HCT116 (cell line): ENCODE measurements around the gene ADPRS. TPM values are rescaled to one million over a fixed set of nuclear protein-coding genes. Genes with fewer than 3 reads are reported as not detected.

Source experiments
- ATAC-seq: fragments of 200-7000 bp; cut with Tn5 transposase; 2 replicates; pipeline ENCODE4 v1.9.1; 2020; ENCODE audit warnings: mild to moderate bottlenecking, moderate library complexity
- BruUV-seq: library from RNA; stranded (reverse); fragments of 400-500 nt; replicated peaks from 2 replicates; lab custom pipeline; 2021; lab: Mats Ljungman, UMichigan
- CTCF ChIA-PET: fragments of 300-600 bp; sonication (Branson Sonifier 250); formaldehyde crosslinking; loops from one replicate; lab custom pipeline; 2021; ENCODE audit warnings: antibody characterized with exemption; lab: Charles Lee
- POLR2A ChIA-PET: fragments of 300-600, 350-600 bp; sonication (Branson Sonifier 250); formaldehyde crosslinking; loops from one replicate; lab custom pipeline; 2021; ENCODE audit warnings: antibody characterized with exemption; lab: Charles Lee
- RAD21 ChIA-PET, 2 experiments: fragments of 300-600 bp; sonication (Branson Sonifier 250); formaldehyde crosslinking; loops; one replicate each; lab custom pipeline; 2023; ENCODE audit warnings: low total read pairs in 2 of 2; ENCODE audit not compliant: uncharacterized antibody in 2 of 2, unreplicated experiment in 2 of 2, low non-redundant PET in 1 of 2; lab: Charles Lee
- DNase-seq: peaks from one replicate; pipeline ENCODE4 v3.0.0-alpha.2; 2010; ENCODE audit warnings: low read depth, low spot score
- H2AFZ ChIP-seq: fragments of 200-600 bp; shearing (Covaris generic), sonication (generic); 2 replicates; pipeline ENCODE4 v1.6.1; 2017; ENCODE audit warnings: low read depth, mixed run types, mixed read lengths, antibody characterized with exemption, low read length; ENCODE audit not compliant: poor library complexity, severe bottlenecking
- H3K27ac ChIP-seq: 2 replicates; pipeline ENCODE4 v1.5.1; 2012; ENCODE audit warnings: low read depth, low read length
- H3K27me3 ChIP-seq: fragments of 200-600 bp; sonication (generic); 2 replicates; pipeline ENCODE4 v1.6.1; 2016; ENCODE audit warnings: mixed run types, low read length, mixed read lengths; ENCODE audit not compliant: insufficient read depth
- H3K36me3 ChIP-seq, 2 experiments: fragments of 200-500 bp in 1 of 2; fragments of 200-600 bp in 1 of 2; sonication (Bioruptor generic) in 1 of 2; sonication (generic) in 1 of 2; 2 replicates each; pipeline versions ENCODE4 v1.5.1 to v1.6.1; 2014 to 2016; ENCODE audit warnings: low read length in 2 of 2, inconsistent platforms in 1 of 2, mixed read lengths in 1 of 2, mixed run types in 1 of 2; ENCODE audit not compliant: insufficient read depth in 2 of 2, control insufficient read depth in 1 of 2
- H3K4me1 ChIP-seq, 2 experiments: fragments of 200-600 bp in 1 of 2; sonication (generic) in 1 of 2; 2 replicates each; pipeline versions ENCODE4 v1.5.1 to v1.6.1; 2012 to 2017; ENCODE audit warnings: low read length in 2 of 2, inconsistent platforms in 1 of 2, mild to moderate bottlenecking in 1 of 2, mixed read lengths in 1 of 2, mixed run types in 1 of 2, moderate library complexity in 1 of 2; ENCODE audit not compliant: insufficient read depth in 2 of 2, control insufficient read depth in 1 of 2
- H3K4me2 ChIP-seq: fragments of 200-600 bp; sonication (generic); 2 replicates; pipeline ENCODE4 v1.6.1; 2017; ENCODE audit warnings: mixed run types, low read length, mixed read lengths
- H3K4me3 ChIP-seq, 2 experiments: fragments of 200-600 bp in 1 of 2; sonication (generic) in 1 of 2; replicated peaks in 1 of 2; 2 replicates each; pipeline ENCODE4 v1.5.1; 2011 to 2016; ENCODE audit warnings: low read length in 2 of 2, control low read depth in 1 of 2, low read depth in 1 of 2, mild to moderate bottlenecking in 1 of 2, mixed read lengths in 1 of 2, mixed run types in 1 of 2
- H3K79me2 ChIP-seq: fragments of 200-600 bp; sonication (generic); 2 replicates; pipeline ENCODE4 v1.6.1; 2017; ENCODE audit warnings: mild to moderate bottlenecking, mixed run types, low read length, moderate library complexity, mixed read lengths; ENCODE audit not compliant: insufficient read depth
- H3K9ac ChIP-seq: fragments of 200-600 bp; sonication (generic); 2 replicates; pipeline ENCODE4 v1.6.1; 2016; ENCODE audit warnings: low read length, mixed read lengths
- H3K9me2 ChIP-seq: fragments of 200-600 bp; sonication (generic), shearing (Covaris generic); 2 replicates; pipeline ENCODE4 v1.6.1; 2017; ENCODE audit warnings: mixed run types, mild to moderate bottlenecking, moderate library complexity; ENCODE audit not compliant: insufficient read depth
- H3K9me3 ChIP-seq, 2 experiments: fragments of 200-500 bp in 1 of 2; fragments of 200-600 bp in 1 of 2; sonication (Bioruptor generic) in 1 of 2; sonication (generic) in 1 of 2; 2 replicates each; pipeline ENCODE4 v1.6.1; 2014 to 2017; ENCODE audit warnings: low read length in 2 of 2, mixed read lengths in 2 of 2, inconsistent platforms in 1 of 2, low read depth in 1 of 2, mild to moderate bottlenecking in 1 of 2, mixed run types in 1 of 2, moderate library complexity in 1 of 2; ENCODE audit not compliant: control insufficient read depth in 1 of 2, insufficient read depth in 1 of 2
- H4K20me1 ChIP-seq: fragments of 200-600 bp; sonication (generic), shearing (Covaris generic); 2 replicates; pipeline ENCODE4 v1.6.1; 2017; ENCODE audit warnings: mixed run types, mild to moderate bottlenecking, moderate library complexity; ENCODE audit not compliant: insufficient read depth
- CBX3 ChIP-seq: IDR thresholded peaks from 2 replicates; pipeline ENCODE4 v1.6.1; 2012; ENCODE audit warnings: low read depth
- CEBPB ChIP-seq: IDR thresholded peaks from 2 replicates; pipeline ENCODE4 v1.6.1; 2012; ENCODE audit warnings: low read depth
- EGR1 ChIP-seq: IDR thresholded peaks from 2 replicates; pipeline ENCODE4 v1.6.1; 2012; ENCODE audit warnings: low read depth
- ELF1 ChIP-seq: IDR thresholded peaks from 2 replicates; pipeline ENCODE4 v1.6.1; 2012; ENCODE audit warnings: low read depth, borderline replicate concordance
- POLR2AphosphoS5 ChIP-seq: IDR thresholded peaks from 2 replicates; pipeline ENCODE4 v1.6.1; 2011; ENCODE audit warnings: mild to moderate bottlenecking, low read depth, low read length, moderate library complexity
- SRF ChIP-seq: IDR thresholded peaks from 2 replicates; pipeline ENCODE4 v1.6.1; 2012; ENCODE audit warnings: low read depth
- TCF7L2 ChIP-seq: IDR thresholded peaks from 2 replicates; pipeline ENCODE4 v1.7.0; 2011; ENCODE audit warnings: borderline replicate concordance, inconsistent platforms; ENCODE audit not compliant: insufficient read depth, insufficient read length; ENCODE audit errors: extremely low read depth
- ZFX ChIP-seq: fragments of 450-650 bp; IDR thresholded peaks from 2 replicates; pipeline ENCODE4 v1.6.1; 2017
- ZNF274 ChIP-seq: fragments of 200-500 bp; sonication (Bioruptor generic); IDR thresholded peaks from 2 replicates; pipeline ENCODE4 v1.6.1; 2014; ENCODE audit warnings: mild to moderate bottlenecking, low read depth, low read length, inconsistent platforms
- intact Hi-C: fragments of 100-400 bp; cut with micrococcal nuclease; formaldehyde crosslinking; loops from 2 replicates; pipeline ENCODE4 v1.10.0; 2022
- total RNA-seq: library from RNA; stranded (reverse); gene quantifications from one replicate; pipeline ENCODE4 v1.2.1, GENCODE V29; 2021; ENCODE audit not compliant: unreplicated experiment
- TF ChIP-seq, protein P1 (sequence below), 3 experiments: fragments of 200-600 bp in 1 of 3; sonication (generic) in 1 of 3; IDR thresholded peaks in 2 of 3; conservative IDR thresholded peaks in 1 of 3; 2 replicates each; pipeline ENCODE4 v1.5.1; 2012 to 2017; ENCODE audit warnings: low read depth in 2 of 3, low read length in 2 of 3, antibody characterized with exemption in 1 of 3, borderline replicate concordance in 1 of 3, control low read depth in 1 of 3, mild to moderate bottlenecking in 1 of 3, mixed read lengths in 1 of 3, mixed run types in 1 of 3, moderate library complexity in 1 of 3; ENCODE audit not compliant: insufficient read depth in 1 of 3
- TF ChIP-seq, protein P2 (sequence below): IDR thresholded peaks from 2 replicates; pipeline ENCODE4 v1.6.1; 2012
- TF ChIP-seq, protein P3 (sequence below): IDR thresholded peaks from 2 replicates; pipeline ENCODE4 v1.6.1; 2012; ENCODE audit warnings: low read depth
- TF ChIP-seq, protein P4 (sequence below): IDR thresholded peaks from 2 replicates; pipeline ENCODE4 v1.6.1; 2012
- TF ChIP-seq, protein P5 (sequence below): IDR thresholded peaks from 2 replicates; pipeline ENCODE4 v1.6.1; 2011; ENCODE audit warnings: mild to moderate bottlenecking, low read length, moderate library complexity; ENCODE audit not compliant: insufficient replicate concordance; ENCODE audit errors: extremely low read depth

The ADPRS gene
- total RNA-seq, 1 experiment from 2014 or later: 28.2 TPM

DNA sequence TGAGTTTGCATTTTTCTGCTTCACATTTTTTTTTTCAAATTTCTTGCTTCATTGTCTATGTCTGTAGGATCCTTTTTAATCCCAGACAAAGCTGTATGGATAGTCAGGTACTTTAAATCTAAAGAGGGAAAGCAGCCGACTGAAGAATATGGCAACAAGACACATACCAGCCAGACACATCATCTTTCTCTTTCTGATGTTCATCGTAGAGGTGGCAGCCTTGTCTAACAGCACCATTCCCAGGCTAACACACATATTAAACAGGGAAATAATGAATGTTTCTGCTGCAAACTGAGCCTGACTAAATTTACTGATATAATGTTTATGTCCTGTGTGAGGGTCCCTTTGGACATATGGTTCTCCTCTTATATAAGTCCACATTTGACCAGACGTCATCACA lies 8.5 kb upstream of the ADPRS start (continued):
- TF ChIP-seq, protein P1, sequence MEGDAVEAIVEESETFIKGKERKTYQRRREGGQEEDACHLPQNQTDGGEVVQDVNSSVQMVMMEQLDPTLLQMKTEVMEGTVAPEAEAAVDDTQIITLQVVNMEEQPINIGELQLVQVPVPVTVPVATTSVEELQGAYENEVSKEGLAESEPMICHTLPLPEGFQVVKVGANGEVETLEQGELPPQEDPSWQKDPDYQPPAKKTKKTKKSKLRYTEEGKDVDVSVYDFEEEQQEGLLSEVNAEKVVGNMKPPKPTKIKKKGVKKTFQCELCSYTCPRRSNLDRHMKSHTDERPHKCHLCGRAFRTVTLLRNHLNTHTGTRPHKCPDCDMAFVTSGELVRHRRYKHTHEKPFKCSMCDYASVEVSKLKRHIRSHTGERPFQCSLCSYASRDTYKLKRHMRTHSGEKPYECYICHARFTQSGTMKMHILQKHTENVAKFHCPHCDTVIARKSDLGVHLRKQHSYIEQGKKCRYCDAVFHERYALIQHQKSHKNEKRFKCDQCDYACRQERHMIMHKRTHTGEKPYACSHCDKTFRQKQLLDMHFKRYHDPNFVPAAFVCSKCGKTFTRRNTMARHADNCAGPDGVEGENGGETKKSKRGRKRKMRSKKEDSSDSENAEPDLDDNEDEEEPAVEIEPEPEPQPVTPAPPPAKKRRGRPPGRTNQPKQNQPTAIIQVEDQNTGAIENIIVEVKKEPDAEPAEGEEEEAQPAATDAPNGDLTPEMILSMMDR (IDR thresholded peaks at IDR 0.05 in 2 of 3, conservative IDR thresholded peaks at IDR 0.05 in 1 of 3; ENCODE audit: borderline replicate concordance in 1 of 3, insufficient read depth in 1 of 3, low read depth in 2 of 3, low read length in 2 of 3): no peak

DNA sequence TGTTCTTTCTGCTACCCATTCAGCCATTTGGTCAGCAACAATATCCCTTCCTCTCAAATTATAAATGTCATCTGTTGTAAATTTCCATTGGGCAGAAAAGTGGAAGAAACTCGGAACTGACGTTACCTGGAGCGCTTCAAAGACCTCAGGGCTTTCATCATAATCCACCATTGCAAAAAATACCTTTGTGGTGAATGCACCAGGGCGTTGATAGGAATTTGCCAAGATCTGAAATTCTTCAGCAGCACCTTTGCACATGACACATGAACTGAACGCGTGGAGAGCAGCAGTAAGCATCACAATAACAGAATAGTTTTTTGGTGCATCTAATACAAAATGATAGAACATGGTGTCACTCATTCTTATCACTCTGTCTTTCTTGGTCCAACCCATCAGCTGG lies 7.9 kb upstream of the ADPRS start:
- no peak overlapping the region for H2AFZ ChIP-seq
- no peaks in the 10 kb centered on the region for H3K27me3 ChIP-seq
- ChIA-PET CTCF (no interaction called here), RAD21 (no interaction called here), POLR2A (no interaction called here)
- H3K4me3 ChIP-seq: no peak overlapping the region
- H3K9me3 ChIP-seq: no peaks in the 10 kb centered on the region
- peaks cover 0 to 6% of the 10 kb centered on the region in 2 experiments; a peak in 2 of 4 replicates for H3K4me1 ChIP-seq
- H3K27ac ChIP-seq: no peak overlapping the region
- no peaks in the 10 kb centered on the region for H3K9me2 ChIP-seq
- ATAC-seq (no peak), DNase-seq (no peak)
- H3K36me3 ChIP-seq: no peaks in the 10 kb centered on the region
- H4K20me1 ChIP-seq: no peaks in the 10 kb centered on the region
- no peak overlapping the region for H3K9ac ChIP-seq
- intact Hi-C loops: loop anchor here (10.0 kb wide), 1 partner anchor 226 kb away; no protein-coding TSS in a partner anchor
- no peak overlapping the region for H3K4me2 ChIP-seq
- no TSS peak for BruUV-seq
- no peaks in the 10 kb centered on the region for H3K79me2 ChIP-seq
- TF ChIP-seq EGR1: no peak
- TF ChIP-seq POLR2AphosphoS5: no peak
- TF ChIP-seq, protein P2, sequence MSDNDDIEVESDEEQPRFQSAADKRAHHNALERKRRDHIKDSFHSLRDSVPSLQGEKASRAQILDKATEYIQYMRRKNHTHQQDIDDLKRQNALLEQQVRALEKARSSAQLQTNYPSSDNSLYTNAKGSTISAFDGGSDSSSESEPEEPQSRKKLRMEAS: no peak
- no peak for TF ChIP-seq SRF
- TF ChIP-seq TCF7L2: no peak
- no peak for TF ChIP-seq CEBPB
- TF ChIP-seq, protein P1 (IDR thresholded peaks at IDR 0.05 in 2 of 3, conservative IDR thresholded peaks at IDR 0.05 in 1 of 3; ENCODE audit: borderline replicate concordance in 1 of 3, insufficient read depth in 1 of 3, low read depth in 2 of 3, low read length in 2 of 3): no peak
- no peak for TF ChIP-seq CBX3
- TF ChIP-seq ZFX: no peak
- TF ChIP-seq, protein P3, sequence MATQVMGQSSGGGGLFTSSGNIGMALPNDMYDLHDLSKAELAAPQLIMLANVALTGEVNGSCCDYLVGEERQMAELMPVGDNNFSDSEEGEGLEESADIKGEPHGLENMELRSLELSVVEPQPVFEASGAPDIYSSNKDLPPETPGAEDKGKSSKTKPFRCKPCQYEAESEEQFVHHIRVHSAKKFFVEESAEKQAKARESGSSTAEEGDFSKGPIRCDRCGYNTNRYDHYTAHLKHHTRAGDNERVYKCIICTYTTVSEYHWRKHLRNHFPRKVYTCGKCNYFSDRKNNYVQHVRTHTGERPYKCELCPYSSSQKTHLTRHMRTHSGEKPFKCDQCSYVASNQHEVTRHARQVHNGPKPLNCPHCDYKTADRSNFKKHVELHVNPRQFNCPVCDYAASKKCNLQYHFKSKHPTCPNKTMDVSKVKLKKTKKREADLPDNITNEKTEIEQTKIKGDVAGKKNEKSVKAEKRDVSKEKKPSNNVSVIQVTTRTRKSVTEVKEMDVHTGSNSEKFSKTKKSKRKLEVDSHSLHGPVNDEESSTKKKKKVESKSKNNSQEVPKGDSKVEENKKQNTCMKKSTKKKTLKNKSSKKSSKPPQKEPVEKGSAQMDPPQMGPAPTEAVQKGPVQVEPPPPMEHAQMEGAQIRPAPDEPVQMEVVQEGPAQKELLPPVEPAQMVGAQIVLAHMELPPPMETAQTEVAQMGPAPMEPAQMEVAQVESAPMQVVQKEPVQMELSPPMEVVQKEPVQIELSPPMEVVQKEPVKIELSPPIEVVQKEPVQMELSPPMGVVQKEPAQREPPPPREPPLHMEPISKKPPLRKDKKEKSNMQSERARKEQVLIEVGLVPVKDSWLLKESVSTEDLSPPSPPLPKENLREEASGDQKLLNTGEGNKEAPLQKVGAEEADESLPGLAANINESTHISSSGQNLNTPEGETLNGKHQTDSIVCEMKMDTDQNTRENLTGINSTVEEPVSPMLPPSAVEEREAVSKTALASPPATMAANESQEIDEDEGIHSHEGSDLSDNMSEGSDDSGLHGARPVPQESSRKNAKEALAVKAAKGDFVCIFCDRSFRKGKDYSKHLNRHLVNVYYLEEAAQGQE: no peak
- TF ChIP-seq, protein P4, sequence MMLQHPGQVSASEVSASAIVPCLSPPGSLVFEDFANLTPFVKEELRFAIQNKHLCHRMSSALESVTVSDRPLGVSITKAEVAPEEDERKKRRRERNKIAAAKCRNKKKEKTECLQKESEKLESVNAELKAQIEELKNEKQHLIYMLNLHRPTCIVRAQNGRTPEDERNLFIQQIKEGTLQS: no peak
- TF ChIP-seq ZNF274: no peak
- no peak for TF ChIP-seq ELF1
- TF ChIP-seq, protein P5, sequence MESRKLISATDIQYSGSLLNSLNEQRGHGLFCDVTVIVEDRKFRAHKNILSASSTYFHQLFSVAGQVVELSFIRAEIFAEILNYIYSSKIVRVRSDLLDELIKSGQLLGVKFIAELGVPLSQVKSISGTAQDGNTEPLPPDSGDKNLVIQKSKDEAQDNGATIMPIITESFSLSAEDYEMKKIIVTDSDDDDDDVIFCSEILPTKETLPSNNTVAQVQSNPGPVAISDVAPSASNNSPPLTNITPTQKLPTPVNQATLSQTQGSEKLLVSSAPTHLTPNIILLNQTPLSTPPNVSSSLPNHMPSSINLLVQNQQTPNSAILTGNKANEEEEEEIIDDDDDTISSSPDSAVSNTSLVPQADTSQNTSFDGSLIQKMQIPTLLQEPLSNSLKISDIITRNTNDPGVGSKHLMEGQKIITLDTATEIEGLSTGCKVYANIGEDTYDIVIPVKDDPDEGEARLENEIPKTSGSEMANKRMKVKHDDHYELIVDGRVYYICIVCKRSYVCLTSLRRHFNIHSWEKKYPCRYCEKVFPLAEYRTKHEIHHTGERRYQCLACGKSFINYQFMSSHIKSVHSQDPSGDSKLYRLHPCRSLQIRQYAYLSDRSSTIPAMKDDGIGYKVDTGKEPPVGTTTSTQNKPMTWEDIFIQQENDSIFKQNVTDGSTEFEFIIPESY: no peak
